IMR-90 (cell line): Measurements from ENCODE around the gene DGKE. TPM values are rescaled to one million over a fixed set of nuclear protein-coding genes. Genes with fewer than 3 reads are reported as not detected.

ENCODE experiments used
- ATAC-seq: fragments of 200-7000 bp; cut with Tn5 transposase; 2 replicates; pipeline ENCODE4 v1.9.1; 2020; ENCODE audit warnings: low read depth, mild to moderate bottlenecking, moderate library complexity
- BruUV-seq: library from RNA; stranded (reverse); fragments of 400-500 nt; replicated peaks from 2 replicates; lab custom pipeline; 2021; lab: Mats Ljungman, UMichigan
- CTCF ChIA-PET: fragments of 300-600 bp; formaldehyde crosslinking; extraction: SDS; loops from one replicate; lab custom pipeline; 2021; ENCODE audit warnings: antibody characterized with exemption; lab: Yijun Ruan, JAX
- POLR2A ChIA-PET: fragments of 300-600 bp; sonication (Branson Sonifier 250); formaldehyde crosslinking; loops from one replicate; lab custom pipeline; 2022; ENCODE audit warnings: antibody characterized with exemption; ENCODE audit not compliant: unreplicated experiment; lab: Charles Lee
- DNase-seq: peaks from one replicate; pipeline ENCODE4 v3.0.0; 2013
- H2AFZ ChIP-seq: replicated peaks from 2 replicates; pipeline ENCODE3; 2013; ENCODE audit warnings: low read length, mild to moderate bottlenecking; ENCODE audit not compliant: poor library complexity
- H2AK5ac ChIP-seq: 2 replicates; pipeline ENCODE4 v1.6.1; 2013; ENCODE audit warnings: low read depth, low read length, inconsistent platforms
- H2AK9ac ChIP-seq: replicated peaks from 2 replicates; pipeline ENCODE3; 2013; ENCODE audit warnings: mild to moderate bottlenecking, low read depth, low read length, moderate library complexity; ENCODE audit not compliant: poor library complexity
- H2BK120ac ChIP-seq: 2 replicates; pipeline ENCODE4 v1.6.1; 2013; ENCODE audit warnings: low read depth, low read length, inconsistent platforms
- H2BK15ac ChIP-seq: 3 replicates; pipeline ENCODE4 v1.6.1; 2013; ENCODE audit warnings: low read depth, low read length, inconsistent platforms
- H2BK20ac ChIP-seq: 2 replicates; pipeline ENCODE4 v1.6.1; 2013; ENCODE audit warnings: low read depth, mild to moderate bottlenecking, inconsistent platforms, low read length, moderate library complexity
- H2BK5ac ChIP-seq: 2 replicates; pipeline ENCODE4 v1.6.1; 2013; ENCODE audit warnings: mild to moderate bottlenecking, low read depth, low read length, inconsistent platforms; ENCODE audit not compliant: poor library complexity, severe bottlenecking
- H3K14ac ChIP-seq: replicated peaks from 2 replicates; pipeline ENCODE4 v1.6.1; 2013; ENCODE audit warnings: low read depth, low read length, inconsistent platforms
- H3K18ac ChIP-seq: 2 replicates; pipeline ENCODE4 v1.6.1; 2013; ENCODE audit warnings: low read depth, low read length, control low read depth
- H3K23ac ChIP-seq: 2 replicates; pipeline ENCODE4 v1.6.1; 2013; ENCODE audit warnings: low read depth, low read length, inconsistent platforms
- H3K27ac ChIP-seq: 2 replicates; pipeline ENCODE4 v1.5.1; 2013; ENCODE audit warnings: mild to moderate bottlenecking, control low read depth, low read length; ENCODE audit not compliant: insufficient read depth
- H3K27me3 ChIP-seq: 2 replicates; pipeline ENCODE4 v1.6.1; 2013; ENCODE audit warnings: low read length; ENCODE audit not compliant: control insufficient read depth, insufficient read depth
- H3K36me3 ChIP-seq: 2 replicates; pipeline ENCODE4 v1.6.1; 2013; ENCODE audit warnings: low read length, mixed read lengths; ENCODE audit not compliant: control insufficient read depth, insufficient read depth
- H3K4ac ChIP-seq: 2 replicates; pipeline ENCODE4 v1.6.1; 2013; ENCODE audit warnings: low read depth, low read length, inconsistent platforms
- H3K4me1 ChIP-seq: 2 replicates; pipeline ENCODE4 v1.6.1; 2013; ENCODE audit warnings: low read length, mixed read lengths; ENCODE audit not compliant: control insufficient read depth, insufficient read depth
- H3K4me2 ChIP-seq: 2 replicates; pipeline ENCODE4 v1.6.1; 2013; ENCODE audit warnings: low read depth, mild to moderate bottlenecking, control low read depth, low read length, moderate library complexity
- H3K4me3 ChIP-seq: 2 replicates; pipeline ENCODE4 v1.5.1; 2013; ENCODE audit warnings: low read depth, mild to moderate bottlenecking, control low read depth, low read length, moderate library complexity; ENCODE audit not compliant: insufficient read depth
- H3K56ac ChIP-seq: 2 replicates; pipeline ENCODE4 v1.6.1; 2013; ENCODE audit warnings: low read length, inconsistent platforms; ENCODE audit not compliant: insufficient read depth; ENCODE audit errors: extremely low read depth
- H3K79me1 ChIP-seq, 2 experiments: 2 replicates each; pipeline ENCODE4 v1.6.1; 2013; ENCODE audit warnings: low read length in 2 of 2, inconsistent platforms in 1 of 2, low read depth in 1 of 2
- H3K9ac ChIP-seq: 2 replicates; pipeline ENCODE4 v1.6.1; 2013; ENCODE audit warnings: low read depth, low read length, control low read depth
- H3K9me1 ChIP-seq: 2 replicates; pipeline ENCODE4 v1.6.1; 2013; ENCODE audit warnings: low read length, inconsistent platforms; ENCODE audit not compliant: insufficient read depth
- H3K9me3 ChIP-seq: 2 replicates; pipeline ENCODE4 v1.6.1; 2013; ENCODE audit warnings: low read length; ENCODE audit not compliant: control insufficient read depth, insufficient read depth
- H4K20me1 ChIP-seq: 2 replicates; pipeline ENCODE4 v1.6.1; 2013; ENCODE audit warnings: low read length, inconsistent platforms; ENCODE audit not compliant: insufficient read depth
- H4K5ac ChIP-seq: 2 replicates; pipeline ENCODE4 v1.6.1; 2013; ENCODE audit warnings: mild to moderate bottlenecking, low read depth, low read length, control low read depth
- H4K8ac ChIP-seq, 2 experiments: 2 replicates each; pipeline ENCODE4 v1.6.1; 2013; ENCODE audit warnings: low read depth in 2 of 2, low read length in 2 of 2, control low read depth in 1 of 2, inconsistent platforms in 1 of 2
- H4K91ac ChIP-seq: 2 replicates; pipeline ENCODE4 v1.6.1; 2013; ENCODE audit warnings: low read depth, low read length, inconsistent platforms; ENCODE audit not compliant: insufficient read depth
- BHLHE40 ChIP-seq: fragments of 150-350 bp; IDR thresholded peaks from 2 replicates; pipeline ENCODE4 v1.6.1; 2016; ENCODE audit warnings: mild to moderate bottlenecking, low read depth, low read length
- CHD1 ChIP-seq: IDR thresholded peaks from 2 replicates; pipeline ENCODE4 v1.6.1; 2012; ENCODE audit warnings: low read depth, low read length, improper control_type of control experiment
- MXI1 ChIP-seq: IDR thresholded peaks from 2 replicates; pipeline ENCODE4 v1.6.1; 2012; ENCODE audit warnings: low read depth, mild to moderate bottlenecking, low read length, moderate library complexity, borderline replicate concordance
- NFE2L2 ChIP-seq: fragments of 150-350 bp; IDR thresholded peaks from 2 replicates; pipeline ENCODE4 v1.6.1; 2016; ENCODE audit warnings: low read depth, mild to moderate bottlenecking, low read length
- WGBS, 2 experiments: methylation state at CpG; one replicate each; pipeline versions ENCODE4 v1.1.5 to v1.1.7; 2013; ENCODE audit warnings: missing lambda C conversion rate in 2 of 2; ENCODE audit not compliant: insufficient read length in 1 of 2; ENCODE audit errors: extremely low coverage in 2 of 2; 5-methylcytosine and 5-hydroxymethylcytosine counted together
- dilution Hi-C: fragments of 300-500 bp; cut with HindIII; formaldehyde crosslinking; loops from one replicate; pipeline ENCODE4 v1.14.3; 2018; ENCODE audit warnings: low sequenced_read_pairs; ENCODE audit not compliant: unreplicated experiment
- in situ Hi-C: fragments of 300-500 bp; cut with MboI; formaldehyde crosslinking; loops from 3 replicates; pipeline ENCODE4 v1.14.3; 2019; ENCODE audit warnings: low sequenced_read_pairs, inconsistent platforms, mixed read lengths
- intact Hi-C: fragments of 100-400 bp; cut with micrococcal nuclease; formaldehyde crosslinking; loops from 2 replicates; pipeline ENCODE4 v1.10.0; 2022
- polyA plus RNA-seq, 3 experiments: library from polyadenylated mRNA; depleted of rRNA; stranded (reverse); fragments of >200 nt; gene quantifications; 2 replicates each; pipeline ENCODE4 v1.2.3, GENCODE V29; 2012; ENCODE audit warnings: low replicate concordance in 1 of 3
- total RNA-seq: library from RNA; depleted of rRNA; stranded (reverse); fragments of >200 nt; gene quantifications from 2 replicates; pipeline ENCODE4 v1.2.3, GENCODE V29; 2012

The DGKE gene
- total and polyA plus RNA-seq, 2 of the 4 experiments (the other 2 are of a cell fraction) = 3.9 to 5.0 TPM

DNA sequence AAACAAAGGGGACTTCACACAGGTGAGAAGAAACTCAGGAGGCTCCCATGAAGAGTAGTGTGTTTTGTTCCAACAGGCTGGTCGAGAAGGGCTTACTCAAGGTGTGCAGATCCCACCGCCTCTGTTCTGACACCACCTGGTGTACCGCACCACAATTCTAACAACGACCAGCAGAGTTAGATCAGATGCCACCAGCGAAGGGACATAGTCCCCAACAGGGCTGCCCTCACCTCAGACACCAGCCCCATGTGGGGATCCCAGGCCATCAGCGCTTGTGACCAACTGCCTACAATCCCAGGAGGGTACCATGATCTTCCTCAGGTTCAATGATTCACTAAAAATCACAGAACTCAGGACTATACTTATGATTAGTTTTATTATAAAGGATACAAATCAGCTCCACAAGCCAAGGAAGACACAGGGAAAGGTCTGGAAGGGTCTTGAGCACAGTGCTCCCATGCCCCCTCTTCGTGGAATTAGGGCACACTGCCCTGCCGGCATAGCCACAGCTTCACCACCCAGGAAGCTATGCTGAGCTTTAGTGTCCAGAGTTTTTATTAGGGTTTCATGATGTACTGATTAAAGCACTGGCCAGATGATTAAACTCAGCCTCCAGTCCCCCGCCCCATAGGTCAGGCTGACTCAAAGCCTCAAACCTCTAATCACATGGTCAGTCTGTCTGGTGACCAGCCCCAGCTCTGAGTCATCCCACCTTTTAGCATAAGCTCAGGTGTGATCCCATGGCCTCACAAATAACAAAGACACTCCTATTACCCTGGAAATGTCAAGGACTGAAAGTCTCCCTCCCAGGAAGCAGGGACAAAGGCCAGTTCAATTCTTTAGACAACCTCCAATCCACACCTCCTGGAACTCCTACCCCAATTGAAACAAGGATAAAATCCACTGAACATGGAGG is 53.9 kb downstream of the DGKE start:
- no peak overlapping the region for H2AK9ac ChIP-seq
- ATAC-seq = no peak

More for the DNA sequence above, 53.9 kb downstream of the DGKE start:
- Histone ChIP-seq H3K27ac (no peak overlapping the region), H3K9me3 (peaks cover 3% of the 10 kb centered on the region; the same call in 1 of the 2 replicates), H2BK20ac (no peak overlapping the region), H3K9ac (no peak overlapping the region), H4K5ac (no peak overlapping the region), H2BK5ac (no peak overlapping the region), H3K79me1 (0 out of 4 replicates have a peak, but pooled peaks cover 0 to 5% of the 10 kb centered on the region in 2 experiments), H3K4me1 (no peaks in the 10 kb centered on the region), H2AFZ (no peak overlapping the region), H3K4me3 (no peak overlapping the region), H3K9me1 (peaks cover 3% of the 10 kb centered on the region), H2AK5ac (no peak overlapping the region), H3K4ac (no peak overlapping the region), H3K14ac (no peak overlapping the region), H3K36me3 (peaks cover 36% of the 10 kb centered on the region), H3K18ac (no peak overlapping the region), H3K27me3 (no peaks in the 10 kb centered on the region), H4K20me1 (no peaks in the 10 kb centered on the region), H2BK120ac (no peak overlapping the region), H4K91ac (no peak overlapping the region), H3K56ac (no peak overlapping the region), H4K8ac (no peak overlapping the region), H3K23ac (no peak overlapping the region), H3K4me2 (no peak overlapping the region), H2BK15ac (no peak overlapping the region)
- CTCF ChIA-PET = interaction anchor here (0.6 kb wide), 1 partner anchor 9 kb away, joined by 6 read pairs; no protein-coding TSS in a partner anchor
- in situ Hi-C loops = no loop called here
- BruUV-seq = TSS peak; percentile 36
- WGBS, 2 experiments = 100% methylated on average over 1 of the region's 9 CpGs; no CpG with 5 or more reads in 1 of the 2 experiments
- TF ChIP-seq MXI1 (no peak), CHD1 (no peak), BHLHE40 (no peak), NFE2L2 (no peak)
- POLR2A ChIA-PET = no interaction called here
- intact Hi-C loops = no loop called here
- DNase-seq = peak; percentile 12
- dilution Hi-C loops = no loop called here
